Transverse colon (tissue), 4 donors: ENCODE measurements around the gene RNF214. TPM values are rescaled to one million over a fixed set of nuclear protein-coding genes. Genes with fewer than 3 reads are reported as not detected.

Source experiments
- DNase-seq: peaks from one replicate; pipeline ENCODE4 v3.0.0-alpha.2; 2019
- H3K27ac ChIP-seq, 4 donors: fragments of 200-600 bp; sonication (generic); 2 replicates each; pipeline ENCODE4 v1.5.1; 2016 to 2018; ENCODE audit warnings: inconsistent platforms in 4 of 4
- H3K27me3 ChIP-seq: fragments of 200-600 bp; sonication (generic); 2 replicates; pipeline ENCODE4 v1.5.1; 2017; ENCODE audit warnings: inconsistent platforms
- H3K36me3 ChIP-seq, 4 donors: fragments of 200-600 bp; sonication (generic); 2 replicates each; pipeline ENCODE4 v1.5.1; 2017 to 2019; ENCODE audit warnings: inconsistent platforms in 4 of 4
- H3K4me1 ChIP-seq, 4 donors: fragments of 200-600 bp; sonication (generic); 2 replicates each; pipeline ENCODE4 v1.5.1; 2017 to 2020; ENCODE audit warnings: inconsistent platforms in 4 of 4
- H3K4me3 ChIP-seq, 4 donors: fragments of 200-600 bp; sonication (generic); 1 replicate in 1 of 4; 2 replicates in 3 of 4; pipeline versions ENCODE4 v1.5.1 to v1.6.1; 2017 to 2019; ENCODE audit warnings: inconsistent platforms in 4 of 4
- H3K9me3 ChIP-seq, 2 donors: fragments of 200-600 bp; sonication (generic); 2 replicates each; pipeline ENCODE4 v1.5.1; 2017 to 2019; ENCODE audit warnings: inconsistent platforms in 2 of 2
- CTCF ChIP-seq, 5 experiments: fragments of 200-600 bp in 3 of 5; fragments of 450-650 bp in 2 of 5; sonication (generic) in 3 of 5; IDR thresholded peaks; 1 replicate in 2 of 5; 2 replicates in 3 of 5; pipeline ENCODE4 v1.5.1; 2016 to 2017; ENCODE audit warnings: antibody characterized with exemption in 5 of 5, inconsistent platforms in 3 of 5, mild to moderate bottlenecking in 2 of 5, moderate library complexity in 1 of 5
- EP300 ChIP-seq: sonication (generic); formaldehyde crosslinking; IDR thresholded peaks from one replicate; pipeline ENCODE4 v1.6.1; 2017; ENCODE audit warnings: antibody characterized with exemption, low read depth
- POLR2A ChIP-seq: fragments of 450-650 bp; IDR thresholded peaks from one replicate; pipeline ENCODE4 v1.6.1; 2016; ENCODE audit warnings: antibody characterized with exemption, mild to moderate bottlenecking, moderate library complexity
- POLR2AphosphoS5 ChIP-seq, 3 donors: sonication (generic); formaldehyde crosslinking; IDR thresholded peaks; one replicate each; pipeline ENCODE4 v1.6.1; 2016; ENCODE audit warnings: antibody characterized with exemption in 3 of 3
- WGBS, 2 donors: methylation state at CpG; one replicate each; pipeline ENCODE4 v1.1.5; 2018; ENCODE audit warnings: low coverage in 1 of 2; 5-methylcytosine and 5-hydroxymethylcytosine counted together
- in situ Hi-C, 4 donors: fragments of 200-750 bp; cut with MboI; loops; one replicate each; pipeline versions ENCODE4 v1.15.0 to v1.15.1; 2017; ENCODE audit warnings: low sequenced_read_pairs in 3 of 4, low pct_ligation_motif_present in 1 of 4, low pct_unique_long_range_greater_than_20kb in 1 of 4
- intact Hi-C: fragments of 100-400 bp; cut with DNase I; formaldehyde crosslinking; loops from one replicate; pipeline ENCODE4 v1.15.1; 2023; ENCODE audit warnings: low total_unique reads
- total RNA-seq, 4 donors: library from RNA; depleted of rRNA; stranded (reverse); fragments of >200 nt; gene quantifications; one replicate each; pipeline ENCODE4 v1.1.0, GENCODE V29; 2016

Gene RNF214
- total RNA-seq, 4 donors from 2014 or later = 11.1 to 139 (median 14.5) TPM

- no peaks in the 10 kb centered on the region for H3K27me3 ChIP-seq
- no peak for TF ChIP-seq EP300
- TF ChIP-seq CTCF (IDR thresholded peaks at IDR 0.05) = no peak
- no peak for TF ChIP-seq POLR2A
- TF ChIP-seq POLR2AphosphoS5 (IDR thresholded peaks at IDR 0.05) = no peak
- no peaks in the 10 kb centered on the region for H3K9me3 ChIP-seq
- H3K36me3 ChIP-seq = peaks cover 0 to 12% (median 0%) of the 10 kb centered on the region in 4 donors
- in situ Hi-C loops = no loop called here
- H3K4me3 ChIP-seq = no peak overlapping the region
- 80 to 89% methylated on average over 6 to 19 of the region's 19 CpGs for WGBS, 2 donors
- H3K27ac ChIP-seq = peak overlapping the region in 2 of 4 donors; percentile 29 to 32
- no peak for DNase-seq
- intact Hi-C loops = no loop called here
- peaks cover 11 to 30% (median 25%) of the 10 kb centered on the region in 4 donors for H3K4me1 ChIP-seq
Observed at GRCh38 chr11:117195761-117196160, 36.7 kb upstream of the RNF214 start.

GRCh38 chr11:117197006-117197405, 35.5 kb upstream of the RNF214 start:
- in situ Hi-C loops = no loop called here
- peaks cover 0 to 11% (median 0%) of the 10 kb centered on the region in 4 donors for H3K36me3 ChIP-seq
- 75 to 80% methylated on average over 4 to 7 of the region's 7 CpGs for WGBS, 2 donors

GRCh38 chr11:117197516-117198456, 34.7 kb upstream of the RNF214 start:
- TF ChIP-seq POLR2AphosphoS5 (IDR thresholded peaks at IDR 0.05) (peak; percentile 21 to 76 (median 66)), CTCF (IDR thresholded peaks at IDR 0.05) (peak; percentile 54 to 83 (median 70)), POLR2A (peak; percentile 32), EP300 (no peak)
- H3K9me3 ChIP-seq = no peaks in the 10 kb centered on the region
- peaks cover 0 to 11% (median 0%) of the 10 kb centered on the region in 4 donors for H3K36me3 ChIP-seq
- WGBS, 2 donors = 51% methylated on average over 15 of the region's 17 CpGs; no CpG with 5 or more reads in 1 of the 2 donors
- in situ Hi-C loops (no loop called here), intact Hi-C loops (loop anchor here (1.0 kb wide), 1 partner anchor 26 kb away; no protein-coding TSS in a partner anchor)
- DNase-seq = peak; percentile 71
- peak overlapping the region in 3 of 4 donors; percentile 8 to 47 (median 43) for H3K4me3 ChIP-seq
- H3K4me1 ChIP-seq = peaks cover 11 to 38% (median 25%) of the 10 kb centered on the region in 4 donors
- peak overlapping the region; percentile 84 to 96 (median 88) for H3K27ac ChIP-seq
- no peaks in the 10 kb centered on the region for H3K27me3 ChIP-seq

More at GRCh38 chr11:117197006-117197405, 35.5 kb upstream of the RNF214 start:
- intact Hi-C loops = no loop called here
- H3K9me3 ChIP-seq = no peaks in the 10 kb centered on the region
- TF ChIP-seq POLR2A = no peak
- peaks cover 11 to 38% (median 25%) of the 10 kb centered on the region in 4 donors for H3K4me1 ChIP-seq
- no peaks in the 10 kb centered on the region for H3K27me3 ChIP-seq
- no peak for DNase-seq
- peak overlapping the region; percentile 84 to 96 (median 88) for H3K27ac ChIP-seq
- H3K4me3 ChIP-seq = no peak overlapping the region

- Histone ChIP-seq H3K27me3 (no peaks in the 10 kb centered on the region), H3K9me3 (no peaks in the 10 kb centered on the region), H3K4me3 (peak overlapping the region in 2 of 4 donors; percentile 43 to 47), H3K36me3 (peaks cover 0 to 8% (median 0%) of the 10 kb centered on the region in 4 donors), H3K27ac (peak overlapping the region; percentile 84 to 96 (median 88)), H3K4me1 (peaks cover 11 to 40% (median 25%) of the 10 kb centered on the region in 4 donors)
- 68% methylated on average over 4 of the region's 4 CpGs; no CpG with 5 or more reads in 1 of the 2 donors for WGBS, 2 donors
- TF ChIP-seq CTCF (IDR thresholded peaks at IDR 0.05) = no peak
- no peak for TF ChIP-seq POLR2A
- no peak for TF ChIP-seq POLR2AphosphoS5 (IDR thresholded peaks at IDR 0.05)
- no peak for TF ChIP-seq EP300
- in situ Hi-C loops (no loop called here), intact Hi-C loops (loop anchor here (1.0 kb wide), 1 partner anchor 25 kb away; no protein-coding TSS in a partner anchor)
- DNase-seq = no peak
Observed at GRCh38 chr11:117198613-117199012, 33.9 kb upstream of the RNF214 start.
